ENCODE measurements around the gene HCN2.
A peak's percentile ranks its signal among the peaks of the same experiment; 100 is the strongest.

HCN2 gene

GRCh38 chr19:572140-572742, 17.4 kb upstream of the HCN2 start, which contains the start of gene BSG:
Gene BSG, plus strand, starts transcription at chr19:572596. Its CDS starts 39 bp downstream, at chr19:572635.
- peak within 1 kb of the TSS; percentile 70 for H3K27ac ChIP-seq (ENCODE audit: low read length)

DNA sequence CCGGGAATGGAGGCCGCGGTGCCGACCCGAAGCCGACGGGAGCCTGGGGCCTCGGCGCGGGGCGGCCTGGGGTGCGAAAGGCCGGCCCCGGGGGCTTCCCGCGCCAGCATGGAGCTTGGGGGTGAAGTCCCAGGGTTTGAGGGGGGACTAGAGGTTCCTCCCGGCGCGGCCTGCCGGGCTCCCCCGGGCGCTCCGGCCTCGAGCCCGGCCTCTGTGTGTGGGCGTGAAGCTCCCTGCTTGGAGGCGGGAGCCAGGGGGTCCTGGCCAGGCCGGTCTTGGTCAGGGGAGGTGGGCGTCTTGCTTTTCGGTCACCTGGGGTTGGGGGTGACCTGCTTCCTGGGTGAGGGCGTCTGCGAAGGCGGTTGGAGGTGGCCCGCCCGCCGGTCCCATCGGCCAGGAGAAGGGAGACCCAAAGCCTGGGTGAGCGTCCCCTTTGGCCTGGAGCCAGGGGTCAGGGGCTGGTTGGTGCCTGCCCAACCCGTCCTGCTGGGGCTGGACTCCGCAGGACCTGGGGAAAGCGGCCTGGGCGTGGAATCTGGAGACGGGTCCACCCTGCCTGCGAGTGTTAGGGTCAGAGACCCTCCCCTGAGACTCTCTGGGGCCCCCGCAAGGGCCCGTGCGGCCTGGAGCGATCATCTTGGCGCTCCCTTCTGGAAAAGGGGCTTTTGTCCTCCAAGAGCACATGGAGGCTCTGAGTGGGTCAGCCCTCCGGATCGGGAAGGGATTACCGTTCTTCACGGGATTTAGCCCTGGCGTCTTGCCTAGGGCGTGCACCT, 16.8 kb upstream of the HCN2 start:
- H3K4me1 ChIP-seq (ENCODE audit: control insufficient read depth, insufficient read depth, low read length) = peaks cover 44% of the 10 kb centered on the region
- H3K36me3 ChIP-seq (ENCODE audit: control insufficient read depth in 2 of 2, insufficient read depth in 2 of 2, low read length in 2 of 2) = no peaks in the 10 kb centered on the region
- H3K27me3 ChIP-seq (ENCODE audit: control insufficient read depth in 1 of 2, insufficient read depth in 2 of 2, low read length in 2 of 2) = no peaks in the 10 kb centered on the region
- peak overlapping the region; percentile 80 to 93 for H3K4me3 ChIP-seq (ENCODE audit: low read length in 2 of 2)
- peak overlapping the region; percentile 78 to 85 for H3K9ac ChIP-seq (ENCODE audit: low read length in 2 of 2)
- peak overlapping the region; percentile 70 for H3K27ac ChIP-seq (ENCODE audit: low read length)
- H3K9me3 ChIP-seq (ENCODE audit: control insufficient read depth in 2 of 2, low read length in 2 of 2) = no peaks in the 10 kb centered on the region

More at GRCh38 chr19:572140-572742, 17.4 kb upstream of the HCN2 start, which contains the start of gene BSG:
- H3K27me3 ChIP-seq (ENCODE audit: control insufficient read depth in 1 of 2, insufficient read depth in 2 of 2, low read length in 2 of 2) = no peaks in the 10 kb centered on the region
- H3K9ac ChIP-seq (ENCODE audit: low read length in 2 of 2) = peak within 1 kb of the TSS; percentile 78 to 85
- no peaks in the 10 kb centered on the region for H3K9me3 ChIP-seq (ENCODE audit: control insufficient read depth in 2 of 2, low read length in 2 of 2)
- no peaks in the 10 kb centered on the region for H3K36me3 ChIP-seq (ENCODE audit: control insufficient read depth in 2 of 2, insufficient read depth in 2 of 2, low read length in 2 of 2)
- peak within 1 kb of the TSS; percentile 80 to 93 for H3K4me3 ChIP-seq (ENCODE audit: low read length in 2 of 2)
- H3K4me1 ChIP-seq (ENCODE audit: control insufficient read depth, insufficient read depth, low read length) = peaks cover 47% of the 10 kb centered on the region

DNA sequence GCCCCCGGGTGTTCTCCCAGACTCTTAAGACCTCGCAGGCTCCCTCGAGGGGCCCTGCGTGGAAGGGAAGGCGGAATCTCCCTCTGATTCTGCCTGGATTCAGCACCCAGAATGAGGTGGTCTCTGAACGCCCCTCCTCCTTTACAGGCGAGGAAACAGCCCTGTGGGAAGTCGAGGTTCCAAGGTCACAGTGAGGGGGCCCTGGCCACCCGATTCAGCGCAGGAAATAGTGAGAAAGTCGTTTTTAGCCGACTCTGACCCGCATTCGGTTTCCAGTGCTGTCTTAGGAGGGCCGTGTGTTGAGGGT, 16.2 kb upstream of the HCN2 start:
- Histone ChIP-seq H3K36me3 (ENCODE audit: control insufficient read depth in 2 of 2, insufficient read depth in 2 of 2, low read length in 2 of 2) (no peaks in the 10 kb centered on the region), H3K4me3 (ENCODE audit: low read length in 2 of 2) (peak overlapping the region; percentile 80 to 93), H3K4me1 (ENCODE audit: control insufficient read depth, insufficient read depth, low read length) (peaks cover 44% of the 10 kb centered on the region), H3K27ac (ENCODE audit: low read length) (no peak overlapping the region), H3K9ac (ENCODE audit: low read length in 2 of 2) (peak overlapping the region; percentile 78 to 85), H3K9me3 (ENCODE audit: control insufficient read depth in 2 of 2, low read length in 2 of 2) (no peaks in the 10 kb centered on the region), H3K27me3 (ENCODE audit: control insufficient read depth in 1 of 2, insufficient read depth in 2 of 2, low read length in 2 of 2) (no peaks in the 10 kb centered on the region)

DNA sequence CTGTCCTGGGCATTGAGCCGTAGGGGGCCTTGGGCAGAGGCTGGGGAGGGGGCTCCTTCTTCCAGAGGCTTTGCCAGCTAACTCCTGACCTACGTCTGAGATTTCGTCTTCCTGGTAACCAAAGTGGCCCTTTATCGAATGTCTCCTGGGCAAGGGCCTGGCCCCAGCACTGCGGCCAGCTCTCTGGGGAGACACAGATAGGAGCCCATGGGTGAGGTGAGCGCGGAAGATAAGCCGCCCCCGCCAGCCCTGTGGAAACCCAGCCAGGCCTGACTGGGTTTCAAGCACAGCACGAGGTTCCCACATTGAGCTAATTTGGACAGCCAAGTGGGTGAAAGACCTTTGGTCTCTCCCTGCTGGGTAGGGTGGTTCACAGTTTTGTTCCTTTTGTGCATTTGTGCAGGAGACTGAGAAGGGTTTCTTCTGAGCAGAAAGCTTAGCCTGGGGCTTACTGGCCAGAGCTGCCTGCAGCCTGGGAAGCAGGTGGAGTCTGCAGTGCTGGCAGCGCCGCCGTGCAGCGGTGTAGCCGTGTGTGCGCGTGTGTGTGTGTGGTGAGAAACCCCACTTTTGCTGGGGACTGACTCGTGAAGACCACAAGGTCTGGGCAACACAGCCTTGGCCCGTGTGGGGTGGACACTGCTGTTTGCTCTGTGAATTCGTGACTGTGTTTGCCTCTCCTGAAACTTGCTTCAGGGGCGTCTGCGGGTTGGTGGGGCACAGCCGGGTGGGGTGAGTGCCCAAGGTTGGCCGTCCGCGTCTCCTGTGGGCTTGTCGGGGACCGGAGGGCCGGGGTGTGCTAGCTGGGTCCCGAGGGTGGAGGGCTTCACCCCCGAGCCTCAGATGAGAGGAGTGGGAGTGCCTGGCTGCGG, 14.8 kb upstream of the HCN2 start:
- Histone ChIP-seq H3K36me3 (ENCODE audit: control insufficient read depth in 2 of 2, insufficient read depth in 2 of 2, low read length in 2 of 2) (no peaks in the 10 kb centered on the region), H3K4me1 (ENCODE audit: control insufficient read depth, insufficient read depth, low read length) (peaks cover 44% of the 10 kb centered on the region), H3K27me3 (ENCODE audit: control insufficient read depth in 1 of 2, insufficient read depth in 2 of 2, low read length in 2 of 2) (no peaks in the 10 kb centered on the region), H3K4me3 (ENCODE audit: low read length in 2 of 2) (peak overlapping the region; percentile 43 to 66), H3K27ac (ENCODE audit: low read length) (peak overlapping the region; percentile 24), H3K9me3 (ENCODE audit: control insufficient read depth in 2 of 2, low read length in 2 of 2) (no peaks in the 10 kb centered on the region), H3K9ac (ENCODE audit: low read length in 2 of 2) (no peak overlapping the region)

DNA sequence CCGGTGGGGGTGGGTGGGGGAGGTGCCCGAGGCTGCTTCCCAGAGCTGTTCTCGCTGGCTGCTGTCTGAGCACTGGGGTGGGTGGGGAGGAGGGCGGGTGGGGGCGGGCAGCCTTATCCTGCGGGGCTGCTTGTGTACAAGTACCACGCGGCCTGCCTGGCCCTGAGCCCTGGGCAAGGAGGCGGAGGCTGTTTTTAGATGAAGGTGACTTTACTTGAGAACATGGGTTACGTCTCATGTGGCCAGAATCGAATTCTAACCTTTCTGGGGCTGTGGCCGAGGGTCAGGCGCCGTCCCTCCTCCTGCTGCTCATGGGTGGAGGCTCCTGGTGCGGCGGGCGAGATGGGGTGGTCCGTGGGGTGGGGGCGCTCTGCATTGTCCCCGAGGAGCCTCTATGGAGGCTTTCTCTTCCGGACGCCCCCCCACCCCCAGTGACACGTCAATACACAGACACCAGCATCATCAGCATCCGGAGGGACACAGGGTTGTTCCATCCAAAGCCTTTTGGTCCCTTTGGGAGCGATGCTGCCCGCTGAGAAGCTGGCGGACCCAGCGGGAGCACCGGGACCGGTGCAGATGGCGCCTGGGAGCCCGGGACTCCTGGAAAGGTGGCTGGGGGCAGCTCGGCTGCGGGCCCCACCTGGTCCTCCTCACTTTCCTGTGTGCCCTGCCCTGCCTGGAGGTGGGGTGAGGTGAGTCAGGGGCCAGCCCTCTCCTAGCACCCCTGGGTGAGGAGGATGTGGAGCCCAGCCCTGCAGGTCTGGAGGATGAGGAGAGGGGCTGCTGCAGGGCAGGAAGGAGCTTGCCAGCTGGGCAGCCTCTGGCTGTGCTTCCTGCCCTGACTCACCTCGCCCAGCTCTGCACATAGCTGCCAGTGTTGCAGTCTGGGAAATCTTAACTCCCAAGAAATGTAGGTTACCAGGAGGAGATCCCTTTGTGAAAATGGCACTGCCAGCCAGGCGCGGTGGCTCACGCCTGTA, 13.9 kb upstream of the HCN2 start:
- Histone ChIP-seq H3K36me3 (ENCODE audit: control insufficient read depth in 2 of 2, insufficient read depth in 2 of 2, low read length in 2 of 2) (no peaks in the 10 kb centered on the region), H3K27ac (ENCODE audit: low read length) (peak overlapping the region; percentile 53), H3K27me3 (ENCODE audit: control insufficient read depth in 1 of 2, insufficient read depth in 2 of 2, low read length in 2 of 2) (no peaks in the 10 kb centered on the region), H3K9me3 (ENCODE audit: control insufficient read depth in 2 of 2, low read length in 2 of 2) (no peaks in the 10 kb centered on the region), H3K9ac (ENCODE audit: low read length in 2 of 2) (peak overlapping the region in 1 of 2 donors; percentile 21), H3K4me1 (ENCODE audit: control insufficient read depth, insufficient read depth, low read length) (peaks cover 44% of the 10 kb centered on the region), H3K4me3 (ENCODE audit: low read length in 2 of 2) (peak overlapping the region in 1 of 2 donors; percentile 66)

GRCh38 chr19:576768-577438, 12.8 kb upstream of the HCN2 start:
- H3K4me1 ChIP-seq (ENCODE audit: control insufficient read depth, insufficient read depth, low read length) = peaks cover 35% of the 10 kb centered on the region

GRCh38 chr19:577439-578392, 12.0 kb upstream of the HCN2 start:
- no peak overlapping the region for H3K4me3 ChIP-seq (ENCODE audit: low read length in 2 of 2)
- H3K4me1 ChIP-seq (ENCODE audit: control insufficient read depth, insufficient read depth, low read length) = peaks cover 35% of the 10 kb centered on the region
- no peak overlapping the region for H3K9ac ChIP-seq (ENCODE audit: low read length in 2 of 2)
- H3K36me3 ChIP-seq (ENCODE audit: control insufficient read depth in 2 of 2, insufficient read depth in 2 of 2, low read length in 2 of 2) = peaks cover 9 to 11% of the 10 kb centered on the region in 2 donors
- no peaks in the 10 kb centered on the region for H3K9me3 ChIP-seq (ENCODE audit: control insufficient read depth in 2 of 2, low read length in 2 of 2)
- H3K27me3 ChIP-seq (ENCODE audit: control insufficient read depth in 1 of 2, insufficient read depth in 2 of 2, low read length in 2 of 2) = no peaks in the 10 kb centered on the region
- no peak overlapping the region for H3K27ac ChIP-seq (ENCODE audit: low read length)

More at GRCh38 chr19:576768-577438, 12.8 kb upstream of the HCN2 start:
- Histone ChIP-seq H3K27ac (ENCODE audit: low read length) (no peak overlapping the region), H3K4me3 (ENCODE audit: low read length in 2 of 2) (no peak overlapping the region), H3K27me3 (ENCODE audit: control insufficient read depth in 1 of 2, insufficient read depth in 2 of 2, low read length in 2 of 2) (no peaks in the 10 kb centered on the region), H3K36me3 (ENCODE audit: control insufficient read depth in 2 of 2, insufficient read depth in 2 of 2, low read length in 2 of 2) (peaks cover 7 to 8% of the 10 kb centered on the region in 2 donors), H3K9me3 (ENCODE audit: control insufficient read depth in 2 of 2, low read length in 2 of 2) (no peaks in the 10 kb centered on the region), H3K9ac (ENCODE audit: low read length in 2 of 2) (no peak overlapping the region)

DNA sequence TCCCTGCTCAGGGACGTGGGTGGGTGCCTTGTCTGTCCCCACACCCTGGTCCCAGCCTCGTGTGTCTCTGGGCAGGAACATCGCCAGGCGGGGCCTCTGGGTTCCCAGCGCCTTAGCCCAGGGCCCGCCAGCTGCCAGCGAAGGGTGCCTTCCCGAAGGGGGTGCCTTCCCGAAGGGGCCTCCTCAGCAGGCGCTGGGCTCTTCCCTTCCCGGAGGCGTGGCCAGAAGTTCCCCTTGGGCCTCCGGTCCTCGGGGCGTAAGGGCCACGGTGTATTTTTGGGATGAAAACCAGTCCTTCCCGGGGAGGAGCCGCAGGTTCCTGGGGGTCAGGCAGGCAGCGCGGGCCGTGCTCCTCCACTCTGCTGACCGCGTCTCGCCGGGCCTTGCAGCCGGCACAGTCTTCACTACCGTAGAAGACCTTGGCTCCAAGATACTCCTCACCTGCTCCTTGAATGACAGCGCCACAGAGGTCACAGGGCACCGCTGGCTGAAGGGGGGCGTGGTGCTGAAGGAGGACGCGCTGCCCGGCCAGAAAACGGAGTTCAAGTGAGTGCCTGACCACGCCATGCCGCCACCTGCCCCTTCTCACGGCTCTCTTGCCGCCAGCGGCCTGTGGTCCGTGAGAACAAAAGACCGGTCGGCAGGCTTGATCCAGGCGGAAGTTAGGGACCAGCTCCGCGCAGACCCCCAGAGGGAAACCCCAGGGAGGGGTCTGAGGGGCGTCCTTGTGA, 10.4 kb upstream of the HCN2 start:
- Histone ChIP-seq H3K36me3 (ENCODE audit: control insufficient read depth in 2 of 2, insufficient read depth in 2 of 2, low read length in 2 of 2) (peaks cover 9 to 16% of the 10 kb centered on the region in 2 donors), H3K9ac (ENCODE audit: low read length in 2 of 2) (no peak overlapping the region)

More for the DNA sequence above, 10.4 kb upstream of the HCN2 start:
- Histone ChIP-seq H3K27ac (ENCODE audit: low read length) (no peak overlapping the region), H3K27me3 (ENCODE audit: control insufficient read depth in 1 of 2, insufficient read depth in 2 of 2, low read length in 2 of 2) (no peaks in the 10 kb centered on the region), H3K4me1 (ENCODE audit: control insufficient read depth, insufficient read depth, low read length) (peaks cover 26% of the 10 kb centered on the region), H3K4me3 (ENCODE audit: low read length in 2 of 2) (no peak overlapping the region), H3K9me3 (ENCODE audit: control insufficient read depth in 2 of 2, low read length in 2 of 2) (no peaks in the 10 kb centered on the region)

All from stomach smooth muscle (tissue), 2 donors.